ENCODE measurements around the gene PTPRR. TPM values are rescaled to one million over a fixed set of nuclear protein-coding genes. Genes with fewer than 3 reads are reported as not detected.

Gene PTPRR
- total and polyA plus RNA-seq, 2 donors (not counting 1 experiment from before 2014, with no cell fraction given): 0.44 to 0.50 TPM

DNA sequence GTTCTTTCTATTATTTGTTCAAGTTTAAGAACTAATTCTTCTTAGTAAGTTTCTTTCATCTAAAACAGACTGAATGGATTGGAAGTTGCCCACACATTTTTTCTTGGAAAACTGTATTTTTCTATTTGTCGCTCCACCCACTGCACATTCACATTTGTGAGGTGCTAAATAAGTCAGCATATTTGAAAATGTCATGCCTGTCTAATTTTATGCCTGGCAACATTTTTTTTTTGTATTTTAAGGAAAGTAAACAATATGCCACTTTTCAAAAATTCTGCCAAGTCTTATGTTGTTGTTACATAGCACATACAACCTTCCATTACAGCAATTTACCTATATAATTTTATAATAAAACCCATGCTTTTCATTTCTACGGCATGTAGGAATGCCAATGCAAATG is 170.6 kb downstream of the PTPRR start:
- H2AFZ ChIP-seq (ENCODE audit: low read length): no peak overlapping the region
- DNase-seq (ENCODE audit: low read depth in 2 of 2): no peak
- H3K4me3 ChIP-seq (replicated peaks in 1 of 4; ENCODE audit: control extremely low read depth in 1 of 4, insufficient read depth in 1 of 4, low read depth in 3 of 4, low read length in 4 of 4): no peak overlapping the region
- no peaks in the 10 kb centered on the region for H3K4me1 ChIP-seq (ENCODE audit: control insufficient read depth, extremely low read depth, insufficient read depth, low read length)
- H3K36me3 ChIP-seq (ENCODE audit: control insufficient read depth, insufficient read depth, low read length): no peaks in the 10 kb centered on the region
- no peaks in the 10 kb centered on the region for H3K79me2 ChIP-seq (ENCODE audit: control insufficient read depth, insufficient read depth, low read length)
- H3K9ac ChIP-seq (ENCODE audit: insufficient read depth, low read length): no peak overlapping the region
- no peaks in the 10 kb centered on the region for H3K27me3 ChIP-seq (ENCODE audit: control insufficient read depth, insufficient read depth, low read length)
- no peak overlapping the region for H3K27ac ChIP-seq (ENCODE audit: insufficient read depth, low read length)
- TF ChIP-seq EZH2 (IDR thresholded peaks at IDR 0.05; ENCODE audit: low read length, missing control alignments): no peak
- TF ChIP-seq, protein P1, sequence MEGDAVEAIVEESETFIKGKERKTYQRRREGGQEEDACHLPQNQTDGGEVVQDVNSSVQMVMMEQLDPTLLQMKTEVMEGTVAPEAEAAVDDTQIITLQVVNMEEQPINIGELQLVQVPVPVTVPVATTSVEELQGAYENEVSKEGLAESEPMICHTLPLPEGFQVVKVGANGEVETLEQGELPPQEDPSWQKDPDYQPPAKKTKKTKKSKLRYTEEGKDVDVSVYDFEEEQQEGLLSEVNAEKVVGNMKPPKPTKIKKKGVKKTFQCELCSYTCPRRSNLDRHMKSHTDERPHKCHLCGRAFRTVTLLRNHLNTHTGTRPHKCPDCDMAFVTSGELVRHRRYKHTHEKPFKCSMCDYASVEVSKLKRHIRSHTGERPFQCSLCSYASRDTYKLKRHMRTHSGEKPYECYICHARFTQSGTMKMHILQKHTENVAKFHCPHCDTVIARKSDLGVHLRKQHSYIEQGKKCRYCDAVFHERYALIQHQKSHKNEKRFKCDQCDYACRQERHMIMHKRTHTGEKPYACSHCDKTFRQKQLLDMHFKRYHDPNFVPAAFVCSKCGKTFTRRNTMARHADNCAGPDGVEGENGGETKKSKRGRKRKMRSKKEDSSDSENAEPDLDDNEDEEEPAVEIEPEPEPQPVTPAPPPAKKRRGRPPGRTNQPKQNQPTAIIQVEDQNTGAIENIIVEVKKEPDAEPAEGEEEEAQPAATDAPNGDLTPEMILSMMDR (conservative IDR thresholded peaks at IDR 0.05 in 1 of 2, IDR thresholded peaks at IDR 0.05 in 1 of 2; ENCODE audit: low read depth in 1 of 2, low read length in 2 of 2): no peak
- no peaks in the 10 kb centered on the region for H4K20me1 ChIP-seq (ENCODE audit: control insufficient read depth, extremely low read depth, insufficient read depth, low read length)
- no peak overlapping the region for H3K4me2 ChIP-seq (ENCODE audit: extremely low read depth, insufficient read depth, low read length)
- no peaks in the 10 kb centered on the region for H3K9me3 ChIP-seq (ENCODE audit: control insufficient read depth, insufficient read depth, low read depth, low read length)

DNA sequence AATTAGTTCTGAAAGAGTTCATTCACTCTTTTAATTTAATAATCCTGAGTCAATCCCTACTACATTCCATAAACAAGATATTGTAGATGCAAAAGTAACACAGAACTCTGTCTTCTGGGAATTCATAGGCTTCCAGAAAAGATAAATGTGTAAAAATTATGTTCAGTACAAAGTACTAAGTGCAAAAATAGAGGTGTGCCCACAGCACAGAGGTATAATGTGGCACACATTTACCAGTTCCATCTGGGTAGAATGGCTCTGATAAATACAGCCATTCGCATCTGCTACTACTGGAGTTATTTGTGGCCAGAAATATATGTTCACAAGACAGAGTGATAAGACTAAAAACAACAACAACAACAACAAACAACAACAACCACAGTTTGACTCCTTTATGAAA is 171.7 kb downstream of the PTPRR start:
- H3K4me3 ChIP-seq (replicated peaks in 1 of 4; ENCODE audit: control extremely low read depth in 1 of 4, insufficient read depth in 1 of 4, low read depth in 3 of 4, low read length in 4 of 4): no peak overlapping the region
- no peak overlapping the region for H3K9ac ChIP-seq (ENCODE audit: insufficient read depth, low read length)
- TF ChIP-seq EZH2 (IDR thresholded peaks at IDR 0.05; ENCODE audit: low read length, missing control alignments): no peak
- TF ChIP-seq, protein P1 (conservative IDR thresholded peaks at IDR 0.05 in 1 of 2, IDR thresholded peaks at IDR 0.05 in 1 of 2; ENCODE audit: low read depth in 1 of 2, low read length in 2 of 2): no peak
- H2AFZ ChIP-seq (ENCODE audit: low read length): no peak overlapping the region
- no peak overlapping the region for H3K4me2 ChIP-seq (ENCODE audit: extremely low read depth, insufficient read depth, low read length)
- no peak for DNase-seq (ENCODE audit: low read depth in 2 of 2)
- no peaks in the 10 kb centered on the region for H4K20me1 ChIP-seq (ENCODE audit: control insufficient read depth, extremely low read depth, insufficient read depth, low read length)
- H3K36me3 ChIP-seq (ENCODE audit: control insufficient read depth, insufficient read depth, low read length): no peaks in the 10 kb centered on the region
- H3K4me1 ChIP-seq (ENCODE audit: control insufficient read depth, extremely low read depth, insufficient read depth, low read length): no peaks in the 10 kb centered on the region
- H3K27me3 ChIP-seq (ENCODE audit: control insufficient read depth, insufficient read depth, low read length): no peaks in the 10 kb centered on the region
- H3K9me3 ChIP-seq (ENCODE audit: control insufficient read depth, insufficient read depth, low read depth, low read length): no peaks in the 10 kb centered on the region
- H3K79me2 ChIP-seq (ENCODE audit: control insufficient read depth, insufficient read depth, low read length): no peaks in the 10 kb centered on the region
- H3K27ac ChIP-seq (ENCODE audit: insufficient read depth, low read length): no peak overlapping the region

DNA sequence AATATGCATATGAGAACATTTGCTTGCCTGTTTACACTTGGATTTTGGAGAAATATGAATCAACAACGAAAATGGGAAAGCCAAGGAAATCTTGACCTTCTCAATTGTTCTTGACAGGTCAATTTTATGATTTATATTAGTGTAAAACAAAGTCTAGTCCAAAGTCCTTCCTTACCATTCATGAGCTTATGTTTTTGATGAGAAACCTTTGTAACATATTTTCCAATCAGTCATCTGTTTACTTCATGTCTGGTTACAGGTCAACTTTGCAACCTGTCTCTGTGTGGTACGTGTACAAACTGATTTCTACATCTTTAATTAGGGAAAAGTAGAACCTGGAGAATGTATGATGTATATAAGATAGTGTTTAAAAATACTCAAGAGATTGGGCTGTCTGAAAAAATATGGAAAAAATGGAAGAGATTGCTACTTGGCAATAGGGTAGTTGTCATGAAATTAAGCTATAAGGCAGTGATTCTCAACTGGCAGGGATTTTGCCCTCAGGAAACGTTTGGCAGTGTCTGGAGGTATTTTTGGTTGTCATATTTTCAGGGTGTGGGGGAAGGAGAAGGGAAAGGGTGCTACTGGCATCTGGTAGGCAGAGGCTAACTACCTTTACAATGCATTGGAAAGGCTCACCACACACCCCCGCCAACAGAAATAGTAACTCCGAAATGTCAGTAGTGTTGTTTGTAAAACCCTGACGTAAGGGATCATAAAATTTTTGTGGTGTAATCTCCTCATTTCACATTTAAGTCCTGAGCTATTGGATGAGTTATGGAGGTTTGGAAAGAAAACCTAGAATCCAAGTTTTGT is 172.9 kb downstream of the PTPRR start:
- no peak overlapping the region for H3K4me2 ChIP-seq (ENCODE audit: extremely low read depth, insufficient read depth, low read length)
- no peak overlapping the region for H2AFZ ChIP-seq (ENCODE audit: low read length)
- H3K79me2 ChIP-seq (ENCODE audit: control insufficient read depth, insufficient read depth, low read length): no peaks in the 10 kb centered on the region
- H3K36me3 ChIP-seq (ENCODE audit: control insufficient read depth, insufficient read depth, low read length): no peaks in the 10 kb centered on the region
- H3K27ac ChIP-seq (ENCODE audit: insufficient read depth, low read length): no peak overlapping the region
- no peaks in the 10 kb centered on the region for H4K20me1 ChIP-seq (ENCODE audit: control insufficient read depth, extremely low read depth, insufficient read depth, low read length)
- no peak overlapping the region for H3K4me3 ChIP-seq (replicated peaks in 1 of 4; ENCODE audit: control extremely low read depth in 1 of 4, insufficient read depth in 1 of 4, low read depth in 3 of 4, low read length in 4 of 4)
- DNase-seq (ENCODE audit: low read depth in 2 of 2): no peak
- H3K9ac ChIP-seq (ENCODE audit: insufficient read depth, low read length): no peak overlapping the region
- no peaks in the 10 kb centered on the region for H3K9me3 ChIP-seq (ENCODE audit: control insufficient read depth, insufficient read depth, low read depth, low read length)
- H3K27me3 ChIP-seq (ENCODE audit: control insufficient read depth, insufficient read depth, low read length): no peaks in the 10 kb centered on the region
- TF ChIP-seq EZH2 (IDR thresholded peaks at IDR 0.05; ENCODE audit: low read length, missing control alignments): no peak
- TF ChIP-seq, protein P1 (conservative IDR thresholded peaks at IDR 0.05 in 1 of 2, IDR thresholded peaks at IDR 0.05 in 1 of 2; ENCODE audit: low read depth in 1 of 2, low read length in 2 of 2): no peak
- no peaks in the 10 kb centered on the region for H3K4me1 ChIP-seq (ENCODE audit: control insufficient read depth, extremely low read depth, insufficient read depth, low read length)

All from fibroblast of lung (primary cell).